GM12878 (cell line): ENCODE measurements around the gene BOD1L1.

Experiments used
- ASH2L ChIP-seq: fragments of 300-600, 200-600 bp; sonication (generic); IDR thresholded peaks from 2 replicates; pipeline ENCODE4 v1.6.1; 2017; ENCODE audit warnings: low read depth, mild to moderate bottlenecking, borderline replicate concordance
- EZH2 ChIP-seq: IDR thresholded peaks from 2 replicates; pipeline ENCODE4 v1.6.1; 2012; ENCODE audit warnings: low read depth, mild to moderate bottlenecking, control low read depth, inconsistent platforms, low read length, borderline replicate concordance; ENCODE audit not compliant: control insufficient read depth
- GABPA ChIP-seq: IDR thresholded peaks from 2 replicates; pipeline ENCODE4 v1.6.1; 2014; ENCODE audit warnings: antibody characterized with exemption, low read depth, mild to moderate bottlenecking, inconsistent platforms
- NBN ChIP-seq: fragments of 450-650 bp; IDR thresholded peaks from 2 replicates; pipeline ENCODE4 v1.6.1; 2016
- NFYA ChIP-seq: IDR thresholded peaks from 2 replicates; pipeline ENCODE4 v1.6.1; 2011; ENCODE audit warnings: low read depth, mild to moderate bottlenecking, low read length, improper control_type of control experiment, borderline replicate concordance
- POLR2A ChIP-seq: IDR thresholded peaks from 2 replicates; pipeline ENCODE4 v1.6.1; 2011; ENCODE audit warnings: low read depth, mild to moderate bottlenecking, low read length

DNA sequence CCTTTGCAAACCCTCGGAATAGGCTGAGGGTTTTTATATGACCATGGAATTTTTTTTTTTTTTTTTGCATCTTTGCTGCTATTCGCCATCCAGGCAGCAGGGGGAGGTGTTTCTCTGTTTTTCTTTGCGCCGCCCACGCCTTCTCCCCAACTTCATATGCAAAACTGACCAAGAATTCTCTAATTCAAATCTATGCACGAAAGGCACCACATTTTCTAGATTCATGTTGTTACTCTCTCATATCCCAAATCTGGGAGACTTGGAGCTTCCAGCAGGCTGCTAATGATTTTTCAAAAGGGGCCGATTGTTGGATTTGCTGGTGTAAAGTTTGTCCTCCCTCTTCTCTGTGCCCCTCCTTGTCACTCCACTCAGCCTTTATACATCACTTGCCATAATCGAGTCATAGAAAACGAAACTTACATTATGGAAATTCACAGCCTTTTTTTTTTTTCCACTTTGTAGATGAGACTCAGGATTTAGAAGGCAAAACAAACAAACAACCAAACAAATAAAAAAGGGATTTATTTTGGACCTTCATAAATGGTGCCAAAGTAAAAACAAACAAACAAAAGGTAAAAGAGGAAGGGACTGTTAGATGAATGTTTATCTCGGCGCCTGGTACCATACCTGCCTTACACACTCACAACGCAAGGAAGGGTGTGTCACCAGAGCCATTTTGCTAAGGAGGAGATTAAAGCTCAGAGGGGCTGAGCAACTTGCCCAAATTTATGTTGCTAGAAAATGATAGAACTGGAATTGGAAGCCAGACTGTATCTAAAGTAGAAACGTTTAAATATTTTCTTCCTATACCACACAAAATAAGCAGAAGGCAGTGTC is 29.3 kb upstream of the BOD1L1 start:
- no peak for TF ChIP-seq GABPA
- no peak for TF ChIP-seq EZH2
- no peak for TF ChIP-seq NFYA
- no peak for TF ChIP-seq NBN
- TF ChIP-seq POLR2A = no peak
- TF ChIP-seq ASH2L = no peak
